Tibial nerve (tissue), 4 donors: ENCODE measurements around the gene CSNK2B.

Experiments
- CTCF ChIP-seq, 5 experiments: fragments of 200-600 bp in 3 of 5; fragments of 450-650 bp in 2 of 5; sonication (generic) in 3 of 5; IDR thresholded peaks; one replicate each; pipeline ENCODE4 v1.5.1; 2016 to 2019; ENCODE audit warnings: antibody characterized with exemption in 5 of 5, mild to moderate bottlenecking in 3 of 5, moderate library complexity in 2 of 5
- EP300 ChIP-seq, 2 donors: sonication (generic); formaldehyde crosslinking; IDR thresholded peaks; one replicate each; pipeline ENCODE4 v1.6.1; 2017; ENCODE audit warnings: antibody characterized with exemption in 2 of 2, mild to moderate bottlenecking in 1 of 2
- POLR2A ChIP-seq, 2 donors: fragments of 450-650 bp; IDR thresholded peaks; one replicate each; pipeline ENCODE4 v1.6.1; 2017; ENCODE audit warnings: antibody characterized with exemption in 2 of 2, mild to moderate bottlenecking in 2 of 2, moderate library complexity in 2 of 2

GRCh38 chr6:31662124-31662723 is 3.7 kb upstream of the CSNK2B start:
- no peak for TF ChIP-seq CTCF (IDR thresholded peaks at IDR 0.05)
- no peak for TF ChIP-seq POLR2A (IDR thresholded peaks at IDR 0.05)
- TF ChIP-seq EP300 (IDR thresholded peaks at IDR 0.05): no peak
